HG03280 (cell line): ENCODE results near the gene POTEI.
A peak's percentile ranks its signal among the peaks of the same experiment; 100 is the strongest.
"Not testable (repeated sequence)": the region's sequence is repeated elsewhere in the genome, so short reads cannot be mapped to it uniquely, and the experiment has no call there.

Source experiments
- ATAC-seq: cut with Tn5 transposase; IDR thresholded peaks from one replicate; pipeline ENCODE4 v1.9.1; 2021; ENCODE audit warnings: mild to moderate bottlenecking, moderate library complexity; ENCODE audit not compliant: unreplicated experiment

The POTEI gene

DNA sequence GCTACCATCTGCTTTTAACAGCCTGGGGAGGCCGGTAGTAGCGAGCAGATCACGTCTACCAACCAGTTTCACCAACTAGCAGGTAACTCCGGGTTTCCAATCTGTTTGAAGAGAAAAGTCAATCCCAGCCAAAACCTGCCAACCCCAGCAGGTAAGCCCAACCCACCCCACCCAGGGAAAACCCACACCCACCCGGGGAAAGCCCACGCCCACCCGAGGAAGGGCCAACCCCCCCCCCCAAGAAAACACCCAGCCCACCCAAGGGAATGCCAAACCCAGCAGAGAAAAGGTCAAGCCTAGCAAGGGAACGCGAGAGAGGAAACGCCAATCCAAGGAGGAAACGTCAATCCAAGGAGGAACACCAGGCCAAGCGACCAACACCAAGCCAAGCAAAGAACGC, at the start of gene POTEI:
Gene POTEI (minus strand): TSS at position 101 of the 400 bp plus-strand sequence. CDS start 93 bp downstream, at position 8.
- not testable (repeated sequence) for ATAC-seq

GRCh38 chr2:130556441-130556840, 47.3 kb upstream of the POTEI start:
- ATAC-seq, result not testable (repeated sequence)

DNA sequence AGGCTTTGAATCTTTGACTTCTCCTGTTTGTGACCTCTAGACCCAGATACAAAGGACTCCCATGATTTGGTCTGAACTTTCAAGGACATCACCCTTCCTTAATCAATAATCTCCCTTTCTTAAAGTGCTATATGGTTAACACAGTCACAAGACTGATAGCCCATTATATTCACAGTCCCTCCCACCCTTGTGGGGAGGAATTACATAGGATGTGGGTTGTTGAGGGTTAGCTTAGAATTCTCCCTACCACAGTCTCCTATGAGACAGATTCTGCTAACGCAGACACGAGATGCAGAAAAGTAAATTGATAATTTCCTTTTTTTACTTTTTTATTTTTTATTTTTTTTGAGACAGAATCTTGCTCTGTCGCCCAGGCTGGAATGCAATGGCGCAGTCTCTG, 45.0 kb upstream of the POTEI start:
- not testable (repeated sequence) for ATAC-seq

GRCh38 chr2:130549475-130549874, 40.3 kb upstream of the POTEI start:
- not testable (repeated sequence) for ATAC-seq

DNA sequence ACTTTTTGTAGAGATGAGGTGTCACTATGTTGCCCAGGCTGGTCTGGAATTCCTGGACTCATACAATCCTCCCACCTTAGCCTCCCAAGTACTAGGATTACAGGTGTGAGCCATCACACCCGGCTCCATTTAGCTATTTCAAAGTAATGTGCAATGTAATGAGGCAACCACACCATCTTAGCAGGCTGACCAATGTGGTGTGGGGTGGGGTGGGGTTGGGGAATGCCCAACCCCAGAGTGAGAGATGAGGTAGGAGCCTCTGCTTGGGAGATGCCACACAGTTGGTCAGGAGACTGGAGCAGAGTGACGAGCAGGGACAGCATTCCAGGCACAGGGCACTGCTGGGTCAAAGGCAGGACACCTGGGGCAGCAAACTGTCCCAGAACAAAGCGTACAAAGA, 39.3 kb upstream of the POTEI start:
- ATAC-seq, result not testable (repeated sequence)

GRCh38 chr2:130544978-130545377, 35.9 kb upstream of the POTEI start:
- not testable (repeated sequence) for ATAC-seq

GRCh38 chr2:130543785-130544528, 34.8 kb upstream of the POTEI start:
- ATAC-seq, result not testable (repeated sequence)

- not testable (repeated sequence) for ATAC-seq
Observed at GRCh38 chr2:130542789-130543188, 33.7 kb upstream of the POTEI start.

DNA sequence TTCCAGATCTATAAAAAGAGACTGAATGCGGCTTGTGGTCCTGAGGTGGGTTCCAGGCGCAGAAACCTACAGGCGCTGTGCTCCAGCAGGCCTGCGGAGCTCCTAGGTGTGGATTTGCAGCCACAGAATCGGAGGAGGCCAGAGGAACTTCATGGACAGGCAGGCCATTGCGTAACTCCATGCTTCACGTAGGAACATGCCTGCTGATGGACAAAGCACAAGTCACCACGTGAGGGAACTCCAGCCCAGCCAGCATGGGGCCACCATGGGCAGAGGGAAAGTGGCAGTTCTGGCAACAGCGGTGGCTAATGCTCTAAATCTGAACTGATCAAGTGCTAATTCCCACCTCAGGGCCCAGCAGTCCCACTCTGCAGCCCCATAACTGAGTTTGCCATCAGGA, 29.1 kb upstream of the POTEI start:
- not testable (repeated sequence) for ATAC-seq

DNA sequence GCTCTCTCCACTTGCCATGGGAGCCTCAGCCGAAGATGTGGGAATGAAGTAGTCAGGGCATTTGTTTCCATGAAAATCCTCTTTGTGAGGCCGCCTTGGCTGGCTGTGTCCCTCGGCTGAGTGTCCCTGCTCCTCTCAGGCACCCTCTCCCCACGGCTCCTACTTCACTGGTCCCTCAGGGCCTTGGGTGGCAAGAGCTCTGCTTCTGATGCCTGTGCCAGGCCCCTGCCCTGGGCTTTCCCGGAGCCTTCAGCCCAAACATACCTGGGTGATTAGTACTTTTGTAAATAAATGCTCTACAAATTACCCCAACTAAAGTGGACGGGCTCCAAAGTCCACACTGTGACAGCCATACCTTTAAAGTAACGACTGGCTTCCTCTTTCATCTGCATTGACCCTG, 27.5 kb upstream of the POTEI start:
- not testable (repeated sequence) for ATAC-seq

GRCh38 chr2:130531672-130532071, 22.5 kb upstream of the POTEI start:
- ATAC-seq, result peak; percentile 48

GRCh38 chr2:130531225-130531624, 22.1 kb upstream of the POTEI start:
- ATAC-seq, result peak; percentile 69

DNA sequence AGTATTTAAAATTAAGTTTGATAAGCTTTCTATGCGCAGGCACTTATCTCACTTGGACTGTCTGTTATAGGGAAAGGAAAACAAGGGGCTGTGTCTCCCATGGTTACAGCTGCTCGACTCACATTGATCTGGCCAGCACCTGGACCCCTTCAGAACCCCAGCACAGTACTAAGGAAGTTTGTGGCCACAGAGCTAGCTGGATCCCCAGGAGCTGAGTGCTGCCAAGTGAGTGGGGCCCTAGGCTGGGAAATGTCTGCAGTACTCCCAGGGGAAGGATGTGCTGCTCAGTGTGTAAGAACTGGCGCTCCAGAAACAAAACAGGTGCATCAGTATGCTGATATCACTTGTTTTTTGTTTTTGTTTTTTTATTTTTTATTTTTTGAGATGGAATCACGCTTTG, 21.1 kb upstream of the POTEI start:
- ATAC-seq, result not testable (repeated sequence)

GRCh38 chr2:130529545-130529944, 20.4 kb upstream of the POTEI start:
- ATAC-seq, result not testable (repeated sequence)

DNA sequence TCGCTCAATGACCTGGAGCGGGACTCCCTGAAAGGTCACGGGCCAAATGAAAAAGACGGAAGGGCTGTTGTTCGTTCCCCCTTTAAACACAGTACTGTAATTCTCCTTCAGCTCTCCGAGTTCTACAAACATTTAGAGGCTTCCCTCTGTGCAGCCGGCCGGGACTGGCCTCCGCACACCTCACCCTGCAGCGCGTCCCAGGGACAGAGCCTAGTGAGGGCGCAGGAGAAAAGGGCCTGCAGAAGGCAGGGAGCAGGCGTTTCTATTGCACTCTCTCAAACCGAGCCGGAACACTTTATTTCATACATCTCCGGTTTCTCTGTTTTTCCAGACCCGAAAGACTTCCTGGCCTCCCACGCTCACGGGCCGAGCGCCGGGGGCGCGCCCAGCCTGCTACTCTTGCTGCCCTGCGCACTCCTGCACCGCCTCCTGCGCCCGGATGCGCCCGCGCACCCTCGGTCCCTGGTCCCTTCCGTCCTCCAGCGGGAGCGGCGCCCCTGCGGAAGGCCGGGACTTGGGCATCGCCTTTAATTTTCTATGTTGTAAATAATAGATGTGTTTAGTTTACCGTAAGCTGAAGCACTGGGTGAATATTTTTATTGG, 18.3 kb upstream of the POTEI start:
- not testable (repeated sequence) for ATAC-seq

GRCh38 chr2:130522390-130522789, 13.3 kb upstream of the POTEI start:
- not testable (repeated sequence) for ATAC-seq

DNA sequence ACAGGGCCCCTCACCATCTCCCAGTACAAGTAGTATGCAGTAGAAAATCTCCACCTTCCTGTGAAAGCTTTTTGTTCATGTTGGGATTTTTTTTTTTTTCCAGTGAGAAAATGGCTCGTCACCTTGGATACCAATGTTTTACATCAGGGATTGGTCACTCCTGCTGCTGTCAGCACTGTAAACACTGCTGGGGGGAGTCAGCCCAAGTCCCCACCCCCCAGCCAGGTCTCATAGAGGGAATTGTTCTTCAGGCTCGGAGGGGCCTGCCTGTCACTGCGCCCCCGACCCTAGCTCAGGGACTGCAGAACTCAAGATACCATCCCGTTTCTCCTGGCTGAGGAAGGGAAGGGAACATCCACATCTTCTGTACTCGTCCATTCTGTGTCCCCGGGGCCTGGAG, 11.9 kb upstream of the POTEI start, which contains the start of gene CFC1B:
Gene CFC1B (plus strand): TSS at position 231 of the 400 bp plus-strand sequence. CDS start 263 bp downstream, outside the sequence.
- ATAC-seq, result not testable (repeated sequence)

- not testable (repeated sequence) for ATAC-seq
Observed at GRCh38 chr2:130518516-130519106, 9.5 kb upstream of the POTEI start.

- not testable (repeated sequence) for ATAC-seq
Observed at GRCh38 chr2:130511747-130512451, 2.8 kb upstream of the POTEI start.

GRCh38 chr2:130510807-130511746, 1.9 kb upstream of the POTEI start:
- not testable (repeated sequence) for ATAC-seq
